HUDEP-2 (cell line): ENCODE results near the gene TREX2.

Experiments
- DNase-seq, 76 experiments: peaks; one replicate each; lab custom pipeline; 2025; ENCODE audit not compliant: unreplicated experiment in 76 of 76; lab: John Stamatoyannopoulos, UW

Gene TREX2

GRCh38 chrX:153457136-153457825 is 11.4 kb upstream of the TREX2 start:
- DNase-seq = no peak

- no peak for DNase-seq
Measured at GRCh38 chrX:153456704-153457103, 10.8 kb upstream of the TREX2 start.

GRCh38 chrX:153456161-153456560 is 10.3 kb upstream of the TREX2 start:
- DNase-seq = no peak

GRCh38 chrX:153455571-153455970 is 9.7 kb upstream of the TREX2 start:
- no peak for DNase-seq

GRCh38 chrX:153454901-153455550 is 9.2 kb upstream of the TREX2 start:
- DNase-seq = no peak

- DNase-seq = no peak
Measured at GRCh38 chrX:153450949-153451277, 5.1 kb upstream of the TREX2 start.

- DNase-seq = no peak
Measured at GRCh38 chrX:153450114-153450948, 4.5 kb upstream of the TREX2 start.

- DNase-seq = no peak
Measured at GRCh38 chrX:153449368-153450113, 3.7 kb upstream of the TREX2 start.

- DNase-seq = no peak
Measured at GRCh38 chrX:153448556-153449367, 2.9 kb upstream of the TREX2 start.

- no peak for DNase-seq
Measured at GRCh38 chrX:153447581-153447960, 1.7 kb upstream of the TREX2 start.

- DNase-seq = no peak
Measured at GRCh38 chrX:153446950-153447580, 1.2 kb upstream of the TREX2 start.

GRCh38 chrX:153446636-153446936 is 730 bp upstream of the TREX2 start:
- no peak for DNase-seq

GRCh38 chrX:153445106-153445855 is 575 bp downstream of the TREX2 start:
- DNase-seq = no peak

GRCh38 chrX:153444333-153445011 is 1.4 kb downstream of the TREX2 start:
- no peak for DNase-seq

- DNase-seq = no peak
Measured at GRCh38 chrX:153443476-153444332, 2.2 kb downstream of the TREX2 start.

- DNase-seq = no peak
Measured at GRCh38 chrX:153442463-153442862, 3.4 kb downstream of the TREX2 start.

GRCh38 chrX:153441981-153442380 is 3.9 kb downstream of the TREX2 start:
- DNase-seq = no peak

- DNase-seq = no peak
Measured at GRCh38 chrX:153441296-153441695, 4.6 kb downstream of the TREX2 start.
